Neural crest cell (in vitro differentiated cells): ENCODE results near the gene RARB. TPM values are rescaled to one million over a fixed set of nuclear protein-coding genes. Genes with fewer than 3 reads are reported as not detected.
A peak's percentile ranks its signal among the peaks of the same experiment; 100 is the strongest.

Source experiments
- DNase-seq: peaks from one replicate; pipeline ENCODE4 v3.0.0; 2021; ENCODE audit warnings: low read depth, mixed read lengths, low spot score
- H3K27ac Mint-ChIP-seq: one replicate; pipeline ENCODE4 v1.8.0; 2021; ENCODE audit warnings: mild to moderate bottlenecking, mixed read lengths; ENCODE audit not compliant: unreplicated experiment
- H3K27me3 Mint-ChIP-seq: 2 replicates; pipeline ENCODE4 v1.8.0; 2021; ENCODE audit warnings: low read depth, mild to moderate bottlenecking, mixed read lengths
- H3K36me3 Mint-ChIP-seq: 2 replicates; pipeline ENCODE4 v1.8.0; 2021; ENCODE audit warnings: low read depth, mild to moderate bottlenecking, mixed read lengths
- H3K4me1 Mint-ChIP-seq: 2 replicates; pipeline ENCODE4 v1.8.0; 2021; ENCODE audit warnings: mixed read lengths
- H3K4me3 Mint-ChIP-seq: one replicate; pipeline ENCODE4 v1.8.0; 2021; ENCODE audit warnings: mild to moderate bottlenecking, mixed read lengths
- H3K9me3 Mint-ChIP-seq: 2 replicates; pipeline ENCODE4 v1.8.0; 2021; ENCODE audit warnings: mixed read lengths
- CTCF ChIP-seq: fragments of 200-600 bp; sonication (generic); conservative IDR thresholded peaks from 2 replicates; pipeline ENCODE4 v1.5.0; 2021; ENCODE audit warnings: antibody characterized with exemption, mild to moderate bottlenecking
- total RNA-seq: library from RNA; stranded (reverse); gene quantifications from 2 replicates; pipeline ENCODE4 v1.2.1, GENCODE V29; 2021

RARB gene
- total RNA-seq, 1 donor from 2014 or later: 0.98 TPM

GRCh38 chr3:25576831-25577454 lies 148.9 kb downstream of the RARB start:
- Mint-ChIP-seq H3K27ac (peak overlapping the region; percentile 65), H3K4me1 (peaks cover 12% of the 10 kb centered on the region), H3K9me3 (no peaks in the 10 kb centered on the region), H3K27me3 (no peaks in the 10 kb centered on the region), H3K36me3 (no peaks in the 10 kb centered on the region), H3K4me3 (no peak overlapping the region)
- no peak for DNase-seq
- TF ChIP-seq CTCF: no peak

- no peak overlapping the region for H3K4me3 Mint-ChIP-seq
- no peaks in the 10 kb centered on the region for H3K27me3 Mint-ChIP-seq
- H3K9me3 Mint-ChIP-seq: no peaks in the 10 kb centered on the region
- DNase-seq: no peak
- no peak for TF ChIP-seq CTCF
- no peaks in the 10 kb centered on the region for H3K36me3 Mint-ChIP-seq
- H3K27ac Mint-ChIP-seq: no peak overlapping the region
- peaks cover 22% of the 10 kb centered on the region for H3K4me1 Mint-ChIP-seq
Observed at GRCh38 chr3:25578059-25578458, 150.0 kb downstream of the RARB start.

- no peak overlapping the region for H3K4me3 Mint-ChIP-seq
- no peaks in the 10 kb centered on the region for H3K36me3 Mint-ChIP-seq
- H3K4me1 Mint-ChIP-seq: peaks cover 37% of the 10 kb centered on the region
- DNase-seq: no peak
- no peaks in the 10 kb centered on the region for H3K9me3 Mint-ChIP-seq
- no peaks in the 10 kb centered on the region for H3K27me3 Mint-ChIP-seq
- H3K27ac Mint-ChIP-seq: no peak overlapping the region
- no peak for TF ChIP-seq CTCF
Observed at GRCh38 chr3:25580534-25580933, 152.5 kb downstream of the RARB start.

- H3K4me3 Mint-ChIP-seq: no peak overlapping the region
- H3K9me3 Mint-ChIP-seq: no peaks in the 10 kb centered on the region
- no peaks in the 10 kb centered on the region for H3K36me3 Mint-ChIP-seq
- peaks cover 39% of the 10 kb centered on the region for H3K4me1 Mint-ChIP-seq
- peak overlapping the region; percentile 95 for H3K27ac Mint-ChIP-seq
- H3K27me3 Mint-ChIP-seq: no peaks in the 10 kb centered on the region
- TF ChIP-seq CTCF: no peak
- DNase-seq: no peak
Observed at GRCh38 chr3:25581335-25581734, 153.3 kb downstream of the RARB start.

GRCh38 chr3:25581823-25582222 lies 153.8 kb downstream of the RARB start:
- no peaks in the 10 kb centered on the region for H3K36me3 Mint-ChIP-seq
- DNase-seq: no peak
- H3K9me3 Mint-ChIP-seq: no peaks in the 10 kb centered on the region
- peak overlapping the region; percentile 95 for H3K27ac Mint-ChIP-seq
- H3K27me3 Mint-ChIP-seq: no peaks in the 10 kb centered on the region
- TF ChIP-seq CTCF: no peak
- H3K4me1 Mint-ChIP-seq: peaks cover 39% of the 10 kb centered on the region
- peak overlapping the region; percentile 7 for H3K4me3 Mint-ChIP-seq
